ENCODE results near the gene ASB18. TPM values are rescaled to one million over a fixed set of nuclear protein-coding genes. Genes with fewer than 3 reads are reported as not detected.

Gene ASB18
- total RNA-seq, 3 donors from 2014 or later (not counting 1 experiment from before 2014, with no cell fraction given): not detected

GRCh38 chr2:236209535-236209934, 54.7 kb downstream of the ASB18 start:
- Mint-ChIP-seq H3K4me3 (no peak overlapping the region), H3K27me3 (ENCODE audit: low read depth in 2 of 2) (peaks cover 12 to 33% of the 10 kb centered on the region in 2 donors), H3K36me3 (no peaks in the 10 kb centered on the region), H3K9me3 (no peaks in the 10 kb centered on the region), H3K4me1 (no peaks in the 10 kb centered on the region), H3K27ac (no peak overlapping the region)
- Histone ChIP-seq H3K4me1 (ENCODE audit: control insufficient read depth, insufficient read depth, low read length) (no peaks in the 10 kb centered on the region), H3K9me3 (ENCODE audit: control insufficient read depth, insufficient read depth, low read length) (no peaks in the 10 kb centered on the region), H3K27me3 (ENCODE audit: control insufficient read depth, insufficient read depth, low read length) (no peaks in the 10 kb centered on the region), H3K36me3 (ENCODE audit: control insufficient read depth, insufficient read depth, low read length) (no peaks in the 10 kb centered on the region), H3K27ac (ENCODE audit: low read length) (no peak overlapping the region), H3K4me3 (ENCODE audit: low read length) (no peak overlapping the region)
- DNase-seq (no peak), ATAC-seq (no peak)
- TF ChIP-seq CTCF (IDR thresholded peaks at IDR 0.05): no peak
- whole genome bisulfite sequencing (ENCODE audit: insufficient coverage): 82% methylated on average over 6 of the region's 6 CpGs
- intact Hi-C loops (cut with micrococcal nuclease): no loop called here

GRCh38 chr2:236208019-236208926, 55.9 kb downstream of the ASB18 start:
- Mint-ChIP-seq H3K9me3 (no peaks in the 10 kb centered on the region), H3K27me3 (ENCODE audit: low read depth in 2 of 2) (peaks cover 8 to 27% of the 10 kb centered on the region in 2 donors), H3K36me3 (no peaks in the 10 kb centered on the region), H3K4me1 (no peaks in the 10 kb centered on the region), H3K4me3 (no peak overlapping the region), H3K27ac (no peak overlapping the region)
- Histone ChIP-seq H3K4me3 (ENCODE audit: low read length) (no peak overlapping the region), H3K27me3 (ENCODE audit: control insufficient read depth, insufficient read depth, low read length) (no peaks in the 10 kb centered on the region), H3K4me1 (ENCODE audit: control insufficient read depth, insufficient read depth, low read length) (no peaks in the 10 kb centered on the region), H3K9me3 (ENCODE audit: control insufficient read depth, insufficient read depth, low read length) (no peaks in the 10 kb centered on the region), H3K27ac (ENCODE audit: low read length) (no peak overlapping the region), H3K36me3 (ENCODE audit: control insufficient read depth, insufficient read depth, low read length) (no peaks in the 10 kb centered on the region)
- ATAC-seq (no peak), DNase-seq (no peak)
- TF ChIP-seq CTCF (IDR thresholded peaks at IDR 0.05): no peak
- intact Hi-C loops (cut with micrococcal nuclease): no loop called here
- WGBS (ENCODE audit: insufficient coverage): 80% methylated on average over 26 of the region's 28 CpGs

- no peaks in the 10 kb centered on the region for H3K27me3 ChIP-seq (ENCODE audit: control insufficient read depth, insufficient read depth, low read length)
- no peak overlapping the region for H3K4me3 Mint-ChIP-seq
- no peaks in the 10 kb centered on the region for H3K9me3 Mint-ChIP-seq
- H3K27me3 Mint-ChIP-seq (ENCODE audit: low read depth in 2 of 2): peaks cover 5 to 22% of the 10 kb centered on the region in 2 donors
- ATAC-seq (no peak), DNase-seq (no peak)
- TF ChIP-seq CTCF (IDR thresholded peaks at IDR 0.05): no peak
- no peaks in the 10 kb centered on the region for H3K36me3 ChIP-seq (ENCODE audit: control insufficient read depth, insufficient read depth, low read length)
- H3K4me3 ChIP-seq (ENCODE audit: low read length): no peak overlapping the region
- H3K27ac Mint-ChIP-seq: no peak overlapping the region
- no peaks in the 10 kb centered on the region for H3K36me3 Mint-ChIP-seq
- intact Hi-C loops (cut with micrococcal nuclease): no loop called here
- 92% methylated on average over 11 of the region's 11 CpGs for WGBS (ENCODE audit: insufficient coverage)
- no peaks in the 10 kb centered on the region for H3K4me1 ChIP-seq (ENCODE audit: control insufficient read depth, insufficient read depth, low read length)
- no peak overlapping the region for H3K27ac ChIP-seq (ENCODE audit: low read length)
- H3K4me1 Mint-ChIP-seq: no peaks in the 10 kb centered on the region
- no peaks in the 10 kb centered on the region for H3K9me3 ChIP-seq (ENCODE audit: control insufficient read depth, insufficient read depth, low read length)
These were observed 56.7 kb downstream of the ASB18 start for GRCh38 chr2:236207472-236207871.
